ENCODE measurements around the gene KIAA1328. TPM values are rescaled to one million over a fixed set of nuclear protein-coding genes. Genes with fewer than 3 reads are reported as not detected.

KIAA1328 gene
- polyA plus RNA-seq, 1 donor (not counting 4 experiments of a cell fraction or from before 2014, with no cell fraction given) = 5.5 TPM

DNA sequence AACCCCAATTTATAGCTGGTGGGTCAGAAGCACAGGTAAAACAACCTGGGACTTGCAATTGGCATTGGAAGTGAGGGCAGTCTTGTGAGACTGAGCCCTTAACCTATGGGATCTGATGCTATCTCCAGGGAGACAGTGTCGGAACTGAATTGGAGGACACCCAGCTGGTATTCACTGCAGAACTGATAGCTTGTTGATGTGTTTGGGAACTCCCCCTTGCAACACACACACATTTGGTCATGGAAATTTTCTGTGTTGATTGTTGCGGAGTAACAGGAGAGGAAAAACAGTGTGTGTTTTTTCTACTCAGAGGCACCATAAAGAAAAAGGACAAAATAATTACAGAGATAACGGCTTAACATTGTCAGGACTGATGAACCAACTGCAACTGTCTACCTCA, 16.2 kb upstream of the KIAA1328 start:
- Histone ChIP-seq H4K20me1 (ENCODE audit: control insufficient read depth, extremely low read depth, insufficient read depth, low read length) (no peaks in the 10 kb centered on the region), H3K9me3 (ENCODE audit: control insufficient read depth, low read depth, low read length) (no peaks in the 10 kb centered on the region), H3K4me3 (ENCODE audit: control insufficient read depth in 2 of 3, extremely low read depth in 1 of 3, insufficient read depth in 2 of 3, low read depth in 1 of 3, low read length in 3 of 3) (no peak overlapping the region), H3K9ac (ENCODE audit: control insufficient read depth, extremely low read depth, insufficient read depth, low read length) (no peak overlapping the region), H3K4me1 (ENCODE audit: control insufficient read depth, extremely low read depth, insufficient read depth, low read length) (peaks cover 13% of the 10 kb centered on the region), H3K27me3 (ENCODE audit: control insufficient read depth, extremely low read depth, insufficient read depth, low read length) (no peaks in the 10 kb centered on the region), H3K36me3 (ENCODE audit: control insufficient read depth in 2 of 2, extremely low read depth in 1 of 2, insufficient read depth in 2 of 2, low read length in 2 of 2) (peaks cover 9 to 14% of the 10 kb centered on the region in 2 experiments), H3K9me1 (ENCODE audit: control insufficient read depth, extremely low read depth, insufficient read depth, low read length) (no peaks in the 10 kb centered on the region), H3K27ac (ENCODE audit: control insufficient read depth, insufficient read depth, low read length) (no peak overlapping the region), H2AFZ (ENCODE audit: control insufficient read depth, low read length) (no peak overlapping the region), H3K79me2 (ENCODE audit: control insufficient read depth, insufficient read depth, low read length) (no peaks in the 10 kb centered on the region), H3K4me2 (ENCODE audit: control insufficient read depth, extremely low read depth, insufficient read depth, low read depth, low read length) (no peak overlapping the region)
- dilution Hi-C loops (cut with MboI; ENCODE audit: extremely low pct_ligation_motif_present, low sequenced_read_pairs) = no loop called here
- TF ChIP-seq, protein P1, sequence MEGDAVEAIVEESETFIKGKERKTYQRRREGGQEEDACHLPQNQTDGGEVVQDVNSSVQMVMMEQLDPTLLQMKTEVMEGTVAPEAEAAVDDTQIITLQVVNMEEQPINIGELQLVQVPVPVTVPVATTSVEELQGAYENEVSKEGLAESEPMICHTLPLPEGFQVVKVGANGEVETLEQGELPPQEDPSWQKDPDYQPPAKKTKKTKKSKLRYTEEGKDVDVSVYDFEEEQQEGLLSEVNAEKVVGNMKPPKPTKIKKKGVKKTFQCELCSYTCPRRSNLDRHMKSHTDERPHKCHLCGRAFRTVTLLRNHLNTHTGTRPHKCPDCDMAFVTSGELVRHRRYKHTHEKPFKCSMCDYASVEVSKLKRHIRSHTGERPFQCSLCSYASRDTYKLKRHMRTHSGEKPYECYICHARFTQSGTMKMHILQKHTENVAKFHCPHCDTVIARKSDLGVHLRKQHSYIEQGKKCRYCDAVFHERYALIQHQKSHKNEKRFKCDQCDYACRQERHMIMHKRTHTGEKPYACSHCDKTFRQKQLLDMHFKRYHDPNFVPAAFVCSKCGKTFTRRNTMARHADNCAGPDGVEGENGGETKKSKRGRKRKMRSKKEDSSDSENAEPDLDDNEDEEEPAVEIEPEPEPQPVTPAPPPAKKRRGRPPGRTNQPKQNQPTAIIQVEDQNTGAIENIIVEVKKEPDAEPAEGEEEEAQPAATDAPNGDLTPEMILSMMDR (optimal IDR thresholded peaks at IDR 0.05 in 1 of 3, IDR thresholded peaks at IDR 0.05 in 1 of 3, conservative IDR thresholded peaks at IDR 0.05 in 1 of 3; ENCODE audit: extremely low read depth in 1 of 3, insufficient read depth in 2 of 3, low read length in 3 of 3) = no peak
- no peak for TF ChIP-seq EZH2 (IDR thresholded peaks at IDR 0.05; ENCODE audit: low read length)
- no peak for FAIRE-seq
- no peak for DNase-seq (ENCODE audit: low read depth, low spot score)

DNA sequence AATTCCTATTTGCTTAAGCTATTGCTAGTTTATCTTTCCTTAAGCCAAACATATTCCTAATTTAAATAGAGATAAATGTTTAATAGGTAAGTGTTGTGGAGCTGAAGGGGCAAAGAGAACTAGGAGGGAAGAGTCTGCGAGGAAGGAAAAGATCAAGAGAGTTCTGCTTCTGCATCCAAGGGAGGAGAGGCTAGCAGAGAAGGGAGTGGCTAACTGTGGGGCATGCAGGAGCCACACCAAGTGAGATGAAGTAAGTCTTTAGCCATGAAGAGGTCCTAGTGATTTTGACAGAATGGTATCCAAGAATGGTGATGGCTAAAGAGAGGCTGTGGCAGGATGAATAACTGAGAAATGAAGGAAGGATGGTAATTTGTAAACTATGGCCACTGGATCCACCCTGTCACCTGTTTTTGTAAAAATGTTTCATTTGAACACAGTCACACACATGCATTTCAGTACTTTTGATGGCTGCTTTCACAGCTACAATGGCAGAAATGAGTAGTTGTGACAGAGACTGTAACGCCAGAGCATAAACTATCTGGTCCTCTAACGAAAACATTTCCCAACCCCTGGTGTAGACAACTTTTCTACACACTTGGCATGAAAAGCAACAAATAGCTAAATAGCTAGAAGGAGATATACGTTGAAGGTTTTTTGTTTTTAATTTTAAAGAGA, 15.7 kb upstream of the KIAA1328 start:
- Histone ChIP-seq H3K4me2 (ENCODE audit: control insufficient read depth, extremely low read depth, insufficient read depth, low read depth, low read length) (no peak overlapping the region), H3K4me3 (ENCODE audit: control insufficient read depth in 2 of 3, extremely low read depth in 1 of 3, insufficient read depth in 2 of 3, low read depth in 1 of 3, low read length in 3 of 3) (no peak overlapping the region), H3K9ac (ENCODE audit: control insufficient read depth, extremely low read depth, insufficient read depth, low read length) (no peak overlapping the region), H3K9me1 (ENCODE audit: control insufficient read depth, extremely low read depth, insufficient read depth, low read length) (no peaks in the 10 kb centered on the region), H3K27me3 (ENCODE audit: control insufficient read depth, extremely low read depth, insufficient read depth, low read length) (no peaks in the 10 kb centered on the region), H2AFZ (ENCODE audit: control insufficient read depth, low read length) (no peak overlapping the region), H3K36me3 (ENCODE audit: control insufficient read depth in 2 of 2, extremely low read depth in 1 of 2, insufficient read depth in 2 of 2, low read length in 2 of 2) (peaks cover 9 to 13% of the 10 kb centered on the region in 2 experiments), H3K9me3 (ENCODE audit: control insufficient read depth, low read depth, low read length) (no peaks in the 10 kb centered on the region), H3K27ac (ENCODE audit: control insufficient read depth, insufficient read depth, low read length) (no peak overlapping the region), H3K4me1 (ENCODE audit: control insufficient read depth, extremely low read depth, insufficient read depth, low read length) (peaks cover 13% of the 10 kb centered on the region), H4K20me1 (ENCODE audit: control insufficient read depth, extremely low read depth, insufficient read depth, low read length) (no peaks in the 10 kb centered on the region), H3K79me2 (ENCODE audit: control insufficient read depth, insufficient read depth, low read length) (no peaks in the 10 kb centered on the region)
- DNase-seq (ENCODE audit: low read depth, low spot score) (no peak), FAIRE-seq (no peak)
- TF ChIP-seq, protein P1 (optimal IDR thresholded peaks at IDR 0.05 in 1 of 3, IDR thresholded peaks at IDR 0.05 in 1 of 3, conservative IDR thresholded peaks at IDR 0.05 in 1 of 3; ENCODE audit: extremely low read depth in 1 of 3, insufficient read depth in 2 of 3, low read length in 3 of 3) = no peak
- TF ChIP-seq EZH2 (IDR thresholded peaks at IDR 0.05; ENCODE audit: low read length) = no peak
- dilution Hi-C loops (cut with MboI; ENCODE audit: extremely low pct_ligation_motif_present, low sequenced_read_pairs) = no loop called here
